ENCODE data around the gene SPDYE5.
A peak's percentile ranks its signal among the peaks of the same experiment; 100 is the strongest.
"Not testable (repeated sequence)": the region's sequence is repeated elsewhere in the genome, so short reads cannot be mapped to it uniquely, and the experiment has no call there.

SPDYE5 gene

GRCh38 chr7:75492020-75492419 is at the start of gene SPDYE5:
TSS of gene SPDYE5 (plus strand) at chr7:75492320. CDS start at chr7:75494048, 1,728 bp downstream.
- H3K27me3 ChIP-seq (ENCODE audit: control insufficient read depth, insufficient read depth, low read length); DNase-seq (ENCODE audit: low read depth, low spot score); H3K4me3 ChIP-seq (ENCODE audit: low read length); H3K9me3 ChIP-seq (ENCODE audit: control insufficient read depth, insufficient read depth, low read length); H3K4me1 ChIP-seq (ENCODE audit: control insufficient read depth, insufficient read depth, low read length); H3K27ac ChIP-seq (ENCODE audit: low read length); H3K36me3 ChIP-seq (ENCODE audit: control insufficient read depth, insufficient read depth, low read length): not testable (repeated sequence)
- no CpG with 5 or more reads among the region's 6 CpGs for WGBS (ENCODE audit: insufficient coverage, insufficient read length)

GRCh38 chr7:75442465-75443111 is 49.5 kb upstream of the SPDYE5 start:
- peak overlapping the region; percentile 60; the same call in 1 of the 2 replicates for H3K4me3 ChIP-seq (ENCODE audit: low read length)
- not testable (repeated sequence) for H3K27ac ChIP-seq (ENCODE audit: low read length); H3K27me3 ChIP-seq (ENCODE audit: control insufficient read depth, insufficient read depth, low read length); H3K36me3 ChIP-seq (ENCODE audit: control insufficient read depth, insufficient read depth, low read length); DNase-seq (ENCODE audit: low read depth, low spot score); H3K4me1 ChIP-seq (ENCODE audit: control insufficient read depth, insufficient read depth, low read length); H3K9me3 ChIP-seq (ENCODE audit: control insufficient read depth, insufficient read depth, low read length)
- WGBS (ENCODE audit: insufficient coverage, insufficient read length), result no CpG with 5 or more reads among the region's 76 CpGs

- not testable (repeated sequence) for H3K27me3 ChIP-seq (ENCODE audit: control insufficient read depth, insufficient read depth, low read length); H3K9me3 ChIP-seq (ENCODE audit: control insufficient read depth, insufficient read depth, low read length); H3K4me3 ChIP-seq (ENCODE audit: low read length); H3K4me1 ChIP-seq (ENCODE audit: control insufficient read depth, insufficient read depth, low read length); H3K27ac ChIP-seq (ENCODE audit: low read length); H3K36me3 ChIP-seq (ENCODE audit: control insufficient read depth, insufficient read depth, low read length); DNase-seq (ENCODE audit: low read depth, low spot score)
- no CpG with 5 or more reads among the region's 5 CpGs for WGBS (ENCODE audit: insufficient coverage, insufficient read length)
These were observed 42.2 kb upstream of the SPDYE5 start for GRCh38 chr7:75449946-75450345.

GRCh38 chr7:75452494-75452955 is 39.6 kb upstream of the SPDYE5 start:
- not testable (repeated sequence) for H3K4me3 ChIP-seq (ENCODE audit: low read length); H3K4me1 ChIP-seq (ENCODE audit: control insufficient read depth, insufficient read depth, low read length); DNase-seq (ENCODE audit: low read depth, low spot score); H3K9me3 ChIP-seq (ENCODE audit: control insufficient read depth, insufficient read depth, low read length); H3K27me3 ChIP-seq (ENCODE audit: control insufficient read depth, insufficient read depth, low read length); H3K36me3 ChIP-seq (ENCODE audit: control insufficient read depth, insufficient read depth, low read length); H3K27ac ChIP-seq (ENCODE audit: low read length)
- WGBS (ENCODE audit: insufficient coverage, insufficient read length), result no CpG with 5 or more reads among the region's 4 CpGs

GRCh38 chr7:75456403-75456802 is 35.7 kb upstream of the SPDYE5 start:
- WGBS (ENCODE audit: insufficient coverage, insufficient read length), result no CpG with 5 or more reads among the region's 10 CpGs
- H3K36me3 ChIP-seq (ENCODE audit: control insufficient read depth, insufficient read depth, low read length); H3K27me3 ChIP-seq (ENCODE audit: control insufficient read depth, insufficient read depth, low read length); H3K9me3 ChIP-seq (ENCODE audit: control insufficient read depth, insufficient read depth, low read length); H3K27ac ChIP-seq (ENCODE audit: low read length); DNase-seq (ENCODE audit: low read depth, low spot score); H3K4me1 ChIP-seq (ENCODE audit: control insufficient read depth, insufficient read depth, low read length); H3K4me3 ChIP-seq (ENCODE audit: low read length): not testable (repeated sequence)

GRCh38 chr7:75458034-75458433 is 34.1 kb upstream of the SPDYE5 start:
- not testable (repeated sequence) for H3K27me3 ChIP-seq (ENCODE audit: control insufficient read depth, insufficient read depth, low read length); DNase-seq (ENCODE audit: low read depth, low spot score); H3K9me3 ChIP-seq (ENCODE audit: control insufficient read depth, insufficient read depth, low read length); H3K4me3 ChIP-seq (ENCODE audit: low read length); H3K4me1 ChIP-seq (ENCODE audit: control insufficient read depth, insufficient read depth, low read length); H3K27ac ChIP-seq (ENCODE audit: low read length); H3K36me3 ChIP-seq (ENCODE audit: control insufficient read depth, insufficient read depth, low read length)
- no CpG with 5 or more reads among the region's 5 CpGs for WGBS (ENCODE audit: insufficient coverage, insufficient read length)

- not testable (repeated sequence) for H3K9me3 ChIP-seq (ENCODE audit: control insufficient read depth, insufficient read depth, low read length); H3K27me3 ChIP-seq (ENCODE audit: control insufficient read depth, insufficient read depth, low read length); H3K4me1 ChIP-seq (ENCODE audit: control insufficient read depth, insufficient read depth, low read length); H3K36me3 ChIP-seq (ENCODE audit: control insufficient read depth, insufficient read depth, low read length); H3K27ac ChIP-seq (ENCODE audit: low read length); DNase-seq (ENCODE audit: low read depth, low spot score); H3K4me3 ChIP-seq (ENCODE audit: low read length)
- WGBS (ENCODE audit: insufficient coverage, insufficient read length), result no CpG with 5 or more reads among the region's 5 CpGs
These were observed 31.6 kb upstream of the SPDYE5 start for GRCh38 chr7:75460541-75460940.

- H3K4me1 ChIP-seq (ENCODE audit: control insufficient read depth, insufficient read depth, low read length); H3K27ac ChIP-seq (ENCODE audit: low read length); H3K27me3 ChIP-seq (ENCODE audit: control insufficient read depth, insufficient read depth, low read length); H3K36me3 ChIP-seq (ENCODE audit: control insufficient read depth, insufficient read depth, low read length); H3K9me3 ChIP-seq (ENCODE audit: control insufficient read depth, insufficient read depth, low read length); DNase-seq (ENCODE audit: low read depth, low spot score); H3K4me3 ChIP-seq (ENCODE audit: low read length): not testable (repeated sequence)
- WGBS (ENCODE audit: insufficient coverage, insufficient read length), result no CpG with 5 or more reads among the region's 4 CpGs
These were observed 22.0 kb upstream of the SPDYE5 start for GRCh38 chr7:75470166-75470565.

- H3K9me3 ChIP-seq (ENCODE audit: control insufficient read depth, insufficient read depth, low read length); DNase-seq (ENCODE audit: low read depth, low spot score); H3K27me3 ChIP-seq (ENCODE audit: control insufficient read depth, insufficient read depth, low read length); H3K36me3 ChIP-seq (ENCODE audit: control insufficient read depth, insufficient read depth, low read length); H3K27ac ChIP-seq (ENCODE audit: low read length); H3K4me3 ChIP-seq (ENCODE audit: low read length); H3K4me1 ChIP-seq (ENCODE audit: control insufficient read depth, insufficient read depth, low read length): not testable (repeated sequence)
These were observed 14.7 kb upstream of the SPDYE5 start for GRCh38 chr7:75477457-75477856.

GRCh38 chr7:75480313-75480712 is 11.8 kb upstream of the SPDYE5 start:
- H3K36me3 ChIP-seq (ENCODE audit: control insufficient read depth, insufficient read depth, low read length), result not testable (repeated sequence)

GRCh38 chr7:75485355-75485978 is 6.7 kb upstream of the SPDYE5 start:
- H3K4me3 ChIP-seq (ENCODE audit: low read length), result peak overlapping the region; percentile 71; the same call in 1 of the 2 replicates
- H3K27ac ChIP-seq (ENCODE audit: low read length); H3K4me1 ChIP-seq (ENCODE audit: control insufficient read depth, insufficient read depth, low read length); H3K9me3 ChIP-seq (ENCODE audit: control insufficient read depth, insufficient read depth, low read length); DNase-seq (ENCODE audit: low read depth, low spot score); H3K36me3 ChIP-seq (ENCODE audit: control insufficient read depth, insufficient read depth, low read length); H3K27me3 ChIP-seq (ENCODE audit: control insufficient read depth, insufficient read depth, low read length): not testable (repeated sequence)
- WGBS (ENCODE audit: insufficient coverage, insufficient read length), result no CpG with 5 or more reads among the region's 32 CpGs

More at GRCh38 chr7:75480313-75480712, 11.8 kb upstream of the SPDYE5 start:
- H3K27me3 ChIP-seq (ENCODE audit: control insufficient read depth, insufficient read depth, low read length); H3K4me3 ChIP-seq (ENCODE audit: low read length); H3K27ac ChIP-seq (ENCODE audit: low read length); H3K4me1 ChIP-seq (ENCODE audit: control insufficient read depth, insufficient read depth, low read length); H3K9me3 ChIP-seq (ENCODE audit: control insufficient read depth, insufficient read depth, low read length); DNase-seq (ENCODE audit: low read depth, low spot score): not testable (repeated sequence)

All from iPS DF 6.9 (cell line).